GM13976 (cell line): ENCODE results near the gene CCDC187.

ENCODE experiments used
- DNase-seq: peaks from one replicate; pipeline ENCODE4 v3.0.0; 2012; ENCODE audit warnings: low spot score
- CTCF ChIP-seq: IDR thresholded peaks from 2 replicates; pipeline ENCODE4 v1.5.1; 2012; ENCODE audit warnings: borderline replicate concordance, mild to moderate bottlenecking; ENCODE audit not compliant: insufficient read depth; ENCODE audit errors: extremely low read depth, missing control alignments, control extremely low read depth
- in situ Hi-C: fragments of 300-500 bp; cut with MboI; formaldehyde crosslinking; loops from one replicate; pipeline ENCODE4 v1.12.0; 2022; ENCODE audit warnings: low sequenced_read_pairs, mixed read lengths, inconsistent platforms; ENCODE audit not compliant: unreplicated experiment

Gene CCDC187

GRCh38 chr9:136327304-136327974, 23.5 kb upstream of the CCDC187 start, which contains the start of gene GPSM1:
Gene GPSM1 (plus strand): TSS chr9:136327539. CDS start chr9:136327696, 157 bp downstream.
- peak; percentile 67 for DNase-seq
- in situ Hi-C loops: no loop called here
- TF ChIP-seq CTCF: no peak

GRCh38 chr9:136326761-136327303, 22.9 kb upstream of the CCDC187 start:
- DNase-seq: no peak
- in situ Hi-C loops: no loop called here
- TF ChIP-seq CTCF: no peak

GRCh38 chr9:136326061-136326760, 22.3 kb upstream of the CCDC187 start:
- DNase-seq: no peak
- in situ Hi-C loops: no loop called here
- no peak for TF ChIP-seq CTCF

GRCh38 chr9:136325358-136325757, 21.5 kb upstream of the CCDC187 start:
- in situ Hi-C loops: no loop called here
- TF ChIP-seq CTCF: no peak
- no peak for DNase-seq

GRCh38 chr9:136324501-136325300, 20.8 kb upstream of the CCDC187 start:
- no peak for TF ChIP-seq CTCF
- no peak for DNase-seq
- in situ Hi-C loops: no loop called here

- no peak for TF ChIP-seq CTCF
- in situ Hi-C loops: no loop called here
- no peak for DNase-seq
These were observed 19.5 kb upstream of the CCDC187 start for GRCh38 chr9:136323371-136323789.
